ENCODE results near the gene SPCS3. TPM values are rescaled to one million over a fixed set of nuclear protein-coding genes. Genes with fewer than 3 reads are reported as not detected.
"Not testable (repeated sequence)": the region's sequence is repeated elsewhere in the genome, so short reads cannot be mapped to it uniquely, and the experiment has no call there.

Gene SPCS3
- total RNA-seq, 1 experiment from 2014 or later, result 62.4 TPM

- DNase-seq (ENCODE audit: low read depth), result no peak
Observed at GRCh38 chr4:176303938-176304337, 15.8 kb upstream of the SPCS3 start.

DNA sequence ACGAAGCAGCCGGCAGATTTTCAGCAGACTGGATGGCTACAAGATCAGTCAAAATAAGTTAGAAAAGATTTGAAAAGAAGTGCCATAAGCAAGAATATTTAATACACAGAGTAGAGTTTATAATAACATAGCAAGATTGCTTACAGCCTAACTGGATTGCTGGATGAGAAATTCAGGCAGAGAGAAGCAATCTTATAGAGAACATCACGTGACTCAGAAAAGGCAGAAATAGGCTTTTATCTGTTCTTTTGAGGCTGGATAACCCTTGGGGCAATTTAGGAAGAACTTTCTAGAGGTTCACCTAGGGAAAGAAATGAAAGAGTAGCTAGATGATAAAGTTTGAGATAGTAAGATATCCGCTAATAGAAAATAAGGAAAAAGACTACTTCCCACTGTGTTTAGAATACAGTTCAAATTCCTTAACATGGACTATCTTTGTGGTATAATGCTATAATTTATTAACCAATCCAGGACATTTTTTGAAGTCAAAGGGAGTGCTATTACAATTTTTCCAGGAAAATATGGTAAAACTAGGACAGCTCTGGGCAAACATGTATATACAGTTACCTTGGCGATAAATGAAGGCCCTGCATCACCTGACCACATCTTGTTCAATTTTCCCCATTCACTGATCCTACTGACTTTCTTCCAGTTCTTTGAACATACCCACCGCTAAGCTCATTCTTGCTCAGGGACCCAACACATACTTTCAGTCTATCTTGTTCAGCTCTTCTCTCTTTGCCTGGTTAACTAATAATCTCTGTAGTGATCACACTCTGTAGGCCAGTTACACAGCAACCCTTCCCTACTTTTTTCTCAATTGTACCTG lies 12.7 kb upstream of the SPCS3 start:
- no peak for DNase-seq (ENCODE audit: low read depth)

DNA sequence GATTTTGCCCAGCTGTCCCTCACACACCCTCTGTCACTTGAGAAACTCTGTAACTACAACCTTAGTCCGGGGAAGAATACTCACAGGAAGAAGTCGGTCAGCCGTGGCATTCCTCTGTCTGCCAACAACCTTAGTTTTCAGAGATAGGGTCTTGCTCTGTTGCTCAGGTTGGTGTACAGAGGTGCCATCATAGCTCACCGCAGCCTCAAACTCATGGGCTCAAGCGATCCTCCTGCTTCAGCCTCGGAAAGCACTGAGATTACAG lies 12.2 kb upstream of the SPCS3 start:
- no peak for DNase-seq (ENCODE audit: low read depth)

- no peak for DNase-seq (ENCODE audit: low read depth)
Observed at GRCh38 chr4:176308441-176308840, 11.3 kb upstream of the SPCS3 start.

DNA sequence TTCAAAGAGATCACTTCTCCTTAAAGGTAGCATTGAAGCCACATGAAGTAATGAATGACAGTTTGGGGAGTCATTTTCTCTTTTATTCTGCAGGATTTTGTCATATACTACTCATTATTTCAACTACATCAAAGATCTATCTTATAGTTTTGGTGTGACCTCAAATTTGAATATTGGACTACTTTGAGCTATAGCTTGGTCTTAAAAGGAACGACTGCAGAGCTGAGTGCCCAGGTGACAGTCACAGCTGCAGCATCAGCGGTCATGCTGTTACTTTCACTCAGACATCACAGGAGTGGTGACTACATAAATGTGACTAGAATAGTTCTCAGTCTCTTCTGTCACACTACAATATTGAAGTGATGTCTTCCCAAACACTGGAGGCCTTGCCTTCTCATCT lies 10.7 kb upstream of the SPCS3 start:
- DNase-seq (ENCODE audit: low read depth), result no peak

GRCh38 chr4:176309772-176310171 lies 10.0 kb upstream of the SPCS3 start:
- DNase-seq (ENCODE audit: low read depth), result no peak

DNA sequence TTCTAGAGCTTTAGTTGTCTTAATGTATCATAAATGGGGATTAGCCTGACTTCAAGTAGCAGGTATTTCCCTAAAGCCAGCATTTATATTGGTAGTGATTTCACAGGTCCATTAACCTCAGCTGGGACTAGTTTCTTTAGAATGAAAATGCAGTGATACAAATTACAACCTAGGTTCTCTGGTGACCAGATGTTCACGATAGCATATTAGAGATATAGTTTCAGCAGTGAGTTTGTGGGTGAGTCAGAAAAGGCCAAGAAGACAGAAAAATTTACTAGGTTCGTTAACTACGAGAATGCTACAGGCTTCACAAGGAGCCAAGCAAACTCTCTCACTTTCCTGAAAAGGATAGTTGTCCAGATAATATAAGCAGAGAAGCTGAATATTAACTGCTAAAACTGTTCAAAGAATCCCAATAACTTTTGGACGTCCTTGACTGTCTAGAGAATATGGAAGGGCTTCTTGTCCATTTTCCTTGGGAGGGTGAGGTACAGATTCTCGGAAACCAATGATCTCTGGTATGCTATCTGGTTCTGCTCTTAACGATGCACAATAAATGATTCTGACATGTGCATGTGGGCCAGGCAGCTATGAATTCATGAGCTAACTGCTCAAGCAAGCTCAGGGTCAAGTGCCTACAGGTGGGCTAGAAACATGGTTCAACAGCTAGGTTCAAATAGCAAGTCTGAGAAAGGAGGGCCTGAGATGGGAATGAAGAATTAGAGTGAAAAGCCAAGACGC lies 6.0 kb upstream of the SPCS3 start:
- peak; percentile 5 for DNase-seq (ENCODE audit: low read depth)

DNA sequence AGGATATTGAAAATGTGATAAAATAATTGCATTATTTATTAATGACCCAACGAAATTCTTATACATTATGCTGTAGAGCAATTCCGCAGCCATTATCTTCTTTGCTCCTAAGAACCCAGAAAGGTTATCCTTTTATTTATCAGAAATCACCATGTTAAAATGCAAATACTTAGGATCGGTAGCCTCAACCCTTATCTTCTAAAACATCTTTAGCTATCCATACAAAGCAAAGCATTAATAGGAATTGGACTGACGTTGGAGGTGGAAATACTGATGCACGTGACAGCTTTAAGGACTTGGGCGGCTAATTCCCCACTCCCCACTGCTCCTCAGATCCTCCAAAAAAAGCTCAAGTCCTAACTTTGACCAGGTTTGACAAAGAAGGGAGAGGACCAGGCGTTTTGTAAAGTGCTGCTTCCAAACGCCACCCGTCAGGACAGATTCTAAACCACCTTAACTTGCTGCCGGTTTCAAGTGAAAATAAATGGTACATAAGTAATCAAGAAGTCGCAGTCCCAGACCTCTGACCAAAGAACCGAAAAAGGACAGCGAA lies 539 bp upstream of the SPCS3 start:
- DNase-seq (ENCODE audit: low read depth), result no peak

DNA sequence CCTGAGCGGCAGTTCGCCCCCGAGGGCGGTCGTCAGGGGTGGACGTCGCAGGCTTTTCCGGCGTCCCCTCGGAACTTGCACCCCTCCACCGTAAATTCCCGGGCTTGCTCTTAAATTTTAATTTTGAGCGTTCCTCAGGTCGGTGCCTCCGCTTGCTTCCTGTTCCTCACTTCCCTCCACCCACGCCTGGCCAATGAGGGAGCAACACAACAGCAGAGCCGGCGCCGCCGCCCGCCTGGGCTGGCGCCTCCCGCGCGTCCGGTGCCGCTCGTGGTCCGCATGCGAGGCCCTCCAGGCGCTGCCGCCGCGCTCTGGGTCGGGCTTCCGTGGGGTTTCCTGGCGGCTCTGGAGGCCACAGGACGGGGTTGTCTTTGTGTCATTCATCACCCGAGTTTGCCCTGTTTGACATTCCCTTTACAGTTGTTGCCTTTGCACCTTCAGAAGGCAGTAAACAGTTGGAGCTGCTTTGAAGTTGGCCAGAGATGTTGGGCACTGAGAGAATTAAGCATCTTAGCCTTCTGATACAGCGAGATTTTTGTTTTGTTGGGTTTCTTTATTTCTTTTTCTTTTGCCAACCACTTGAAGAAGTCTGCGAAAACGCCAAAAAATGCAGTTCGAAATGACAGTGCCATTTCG lies 692 bp downstream of the SPCS3 start:
- DNase-seq (ENCODE audit: low read depth), result peak; percentile 84

GRCh38 chr4:176320976-176321361 lies 1.2 kb downstream of the SPCS3 start:
- no peak for DNase-seq (ENCODE audit: low read depth)

GRCh38 chr4:176321589-176321988 lies 1.8 kb downstream of the SPCS3 start:
- no peak for DNase-seq (ENCODE audit: low read depth)

DNA sequence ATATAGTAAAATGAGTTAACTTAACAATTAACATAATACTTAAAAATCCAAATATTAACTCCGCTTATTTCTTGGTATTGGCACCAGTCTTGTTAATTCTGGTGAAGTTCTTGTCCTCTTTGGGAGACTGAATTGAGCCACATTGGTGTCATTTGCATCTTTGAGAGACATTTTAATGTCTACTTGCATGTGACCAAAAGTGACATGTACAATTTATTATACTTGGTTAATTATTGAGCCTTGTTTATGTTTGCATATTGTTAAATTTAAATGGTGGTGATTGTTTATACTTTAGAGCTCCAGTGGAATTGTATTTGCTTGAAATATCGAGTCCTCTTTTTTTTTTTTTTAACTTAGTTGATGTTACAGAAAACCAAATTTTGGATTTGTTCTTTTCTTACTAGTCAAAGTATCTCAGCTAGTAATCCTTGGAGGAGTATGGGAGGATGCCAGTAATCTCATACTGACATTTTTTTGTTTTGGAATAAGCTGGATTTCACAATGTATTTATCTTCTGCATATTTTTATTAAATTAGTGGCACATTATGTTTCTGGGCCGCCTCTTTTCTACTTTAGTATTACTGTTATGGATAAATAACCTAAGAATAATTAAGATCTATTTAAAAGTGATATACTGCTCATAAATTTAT lies 3.9 kb downstream of the SPCS3 start:
- no peak for DNase-seq (ENCODE audit: low read depth)

DNA sequence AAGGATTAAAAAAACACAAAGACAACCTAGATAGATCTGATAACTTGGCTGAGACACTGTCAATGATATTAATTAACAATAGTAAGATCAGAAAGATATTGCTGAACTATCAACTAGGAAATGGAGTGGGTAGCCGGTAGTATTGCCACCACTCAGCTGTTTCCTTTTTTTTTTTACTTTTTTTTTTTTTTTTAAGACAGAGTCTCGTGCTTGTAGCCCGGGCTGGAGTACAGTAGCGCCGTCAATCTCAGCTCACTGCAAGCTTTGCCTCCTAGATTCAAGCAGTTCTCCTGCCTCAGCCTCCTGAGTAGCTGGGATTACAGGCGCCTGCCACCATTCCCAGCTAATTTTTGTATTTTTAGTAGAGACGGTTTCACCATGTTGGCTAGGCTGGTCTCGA lies 5.1 kb downstream of the SPCS3 start:
- DNase-seq (ENCODE audit: low read depth), result not testable (repeated sequence)

- DNase-seq (ENCODE audit: low read depth), result no peak
Observed at GRCh38 chr4:176333076-176333475, 13.3 kb downstream of the SPCS3 start.

- no peak for DNase-seq (ENCODE audit: low read depth)
Observed at GRCh38 chr4:176334066-176334465, 14.3 kb downstream of the SPCS3 start.

DNA sequence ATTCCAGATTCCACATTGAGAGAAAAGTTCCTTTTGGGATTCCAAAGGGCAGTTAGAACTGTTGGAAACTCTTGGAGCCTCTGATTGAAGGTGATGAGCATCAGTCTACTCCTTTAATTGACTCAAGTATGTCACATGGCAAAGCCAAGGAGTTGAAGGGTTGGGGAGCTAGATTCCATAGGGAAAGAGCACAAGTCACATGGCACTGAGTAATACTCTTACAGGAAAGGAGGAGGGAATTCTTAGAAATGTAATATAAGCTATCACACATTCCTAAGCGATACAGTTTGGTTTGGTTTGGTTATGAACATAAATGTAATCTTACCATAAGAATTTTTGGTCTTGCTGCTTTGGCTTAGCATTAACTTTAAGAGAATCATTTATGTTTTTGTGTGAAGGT lies 15.7 kb downstream of the SPCS3 start:
- no peak for DNase-seq (ENCODE audit: low read depth)

GRCh38 chr4:176339936-176340761 lies 20.4 kb downstream of the SPCS3 start:
- no peak for DNase-seq (ENCODE audit: low read depth)

- peak; percentile 31 for DNase-seq (ENCODE audit: low read depth)
Observed at GRCh38 chr4:176340871-176341685, 21.3 kb downstream of the SPCS3 start.

DNA sequence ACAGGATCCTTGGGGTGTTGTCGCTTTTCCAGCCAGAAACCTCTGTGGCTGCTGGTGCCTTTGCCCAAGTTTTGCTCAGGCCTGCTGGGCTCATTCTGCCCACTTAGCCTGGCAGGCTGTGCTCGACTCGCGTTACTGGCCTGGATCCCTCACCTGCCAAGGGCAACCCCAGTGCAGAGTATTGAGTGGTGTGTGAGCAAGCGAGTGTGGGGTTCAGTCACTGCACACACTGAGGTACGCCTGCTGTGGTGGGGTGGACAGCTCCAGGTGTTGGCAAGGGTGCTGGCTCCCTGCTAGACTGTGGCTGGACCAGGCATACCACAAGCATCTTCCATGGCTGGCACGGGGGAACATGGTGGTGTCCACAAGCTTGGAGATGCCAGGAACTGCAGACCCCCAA lies 22.6 kb downstream of the SPCS3 start:
- DNase-seq (ENCODE audit: low read depth), result no peak

DNA sequence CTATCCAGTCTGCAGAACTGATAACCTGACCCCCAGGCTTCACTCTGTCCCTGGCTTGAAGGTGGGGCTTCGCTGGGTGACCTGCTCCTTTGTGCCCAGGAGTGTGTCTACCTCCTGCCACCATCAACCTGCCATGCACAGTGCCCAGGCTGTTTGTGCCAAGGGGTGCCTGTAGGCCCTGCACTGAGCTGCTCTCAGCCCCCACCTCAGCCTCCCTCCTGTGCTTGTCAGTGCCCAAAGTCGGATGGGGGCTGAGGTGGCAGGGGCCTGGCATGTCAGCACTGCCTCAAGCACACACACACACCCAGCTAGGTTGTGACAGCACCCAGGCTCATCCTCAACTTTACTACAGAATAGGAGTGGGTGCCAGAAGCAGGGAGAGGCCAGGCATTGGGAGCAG lies 23.5 kb downstream of the SPCS3 start:
- DNase-seq (ENCODE audit: low read depth), result no peak

Data from RPMI7951 (cell line).